ENCODE results near the gene GALNT9. TPM values are rescaled to one million over a fixed set of nuclear protein-coding genes. Genes with fewer than 3 reads are reported as not detected.

GALNT9 gene
- total and polyA plus RNA-seq, 2 donors (not counting 1 experiment from before 2014, with no cell fraction given), result 0.71 to 2.4 TPM

DNA sequence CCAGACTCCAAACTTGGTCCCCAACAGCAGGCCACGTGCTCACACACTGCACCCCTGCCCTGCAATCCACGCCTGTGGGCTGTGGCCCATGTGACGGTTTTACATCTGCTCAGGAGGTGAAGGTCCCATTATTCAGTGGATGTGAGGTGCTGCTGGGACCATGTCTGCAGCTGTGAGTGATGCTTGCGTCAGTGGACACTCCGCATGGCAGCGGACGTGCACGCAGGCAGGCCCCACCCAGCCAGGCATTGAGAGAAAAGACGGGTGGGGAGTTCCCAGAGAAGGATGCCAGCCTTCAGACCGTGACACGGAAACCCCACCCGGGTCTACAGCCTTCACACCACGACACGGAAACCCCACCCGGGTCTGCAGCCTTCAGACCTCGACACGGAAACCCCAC is 117.6 kb downstream of the GALNT9 start:
- H3K36me3 ChIP-seq (replicated peaks in 1 of 2; ENCODE audit: control extremely low read depth in 1 of 2, control insufficient read depth in 1 of 2, extremely low read depth in 1 of 2, insufficient read depth in 2 of 2, low read length in 1 of 2), result no peaks in the 10 kb centered on the region
- peaks cover 0 to 7% of the 10 kb centered on the region in 2 donors for H3K4me1 ChIP-seq (ENCODE audit: control insufficient read depth in 2 of 2, insufficient read depth in 2 of 2, low read length in 2 of 2)
- peaks cover 0 to 39% (median 0%) of the 10 kb centered on the region in 3 donors for H3K9me3 ChIP-seq (ENCODE audit: control extremely low read depth in 1 of 3, control insufficient read depth in 2 of 3, insufficient read depth in 1 of 3, low read length in 2 of 3)
- H3K4me2 ChIP-seq (replicated peaks; ENCODE audit: low read depth, low read length, poor library complexity, severe bottlenecking), result no peak overlapping the region
- POLR2A ChIA-PET, result no interaction called here
- H4K20me1 ChIP-seq (ENCODE audit: control insufficient read depth, insufficient read depth, low read length, poor library complexity, severe bottlenecking), result no peaks in the 10 kb centered on the region
- H3K79me2 ChIP-seq (ENCODE audit: control insufficient read depth, insufficient read depth, low read length), result no peaks in the 10 kb centered on the region
- H3K4me3 ChIP-seq (ENCODE audit: control extremely low read depth in 1 of 5, extremely low read depth in 1 of 5, insufficient read depth in 1 of 5, low read depth in 2 of 5, low read length in 4 of 5), result no peak overlapping the region
- DNase-seq (peak; percentile 49), ATAC-seq (ENCODE audit: low read depth) (no peak)
- peaks cover 4% of the 10 kb centered on the region for H3K27me3 Mint-ChIP-seq
- H3K9ac ChIP-seq (ENCODE audit: low read length), result no peak overlapping the region
- TF ChIP-seq EZH2 (IDR thresholded peaks at IDR 0.05; ENCODE audit: borderline replicate concordance, insufficient read depth, low read depth, low read length, poor library complexity, severe bottlenecking), result no peak
- no peak overlapping the region for H2AFZ ChIP-seq (ENCODE audit: insufficient read depth, low read depth, low read length, poor library complexity, severe bottlenecking)
- no peak overlapping the region for H3K4me3 Mint-ChIP-seq
- peaks cover 0 to 2% (median 0%) of the 10 kb centered on the region in 4 experiments for H3K27me3 ChIP-seq (replicated peaks in 1 of 4; ENCODE audit: control extremely low read depth in 1 of 4, control insufficient read depth in 3 of 4, insufficient read depth in 4 of 4, low read length in 3 of 4)
- peaks cover 7% of the 10 kb centered on the region for H3K4me1 Mint-ChIP-seq
- H3K9me3 Mint-ChIP-seq (ENCODE audit: insufficient read depth), result peaks cover 3% of the 10 kb centered on the region
- intact Hi-C loops (cut with micrococcal nuclease), result no loop called here
- peak overlapping the region in 1 of 2 donors; percentile 77 for H3K27ac ChIP-seq (ENCODE audit: low read length in 2 of 2)
- H3K27ac Mint-ChIP-seq, result no peak overlapping the region
- CTCF ChIA-PET, result no interaction called here
- 95% methylated on average over 8 of the region's 17 CpGs for WGBS (ENCODE audit: insufficient coverage)

- TF ChIP-seq EZH2 (IDR thresholded peaks at IDR 0.05; ENCODE audit: borderline replicate concordance, insufficient read depth, low read depth, low read length, poor library complexity, severe bottlenecking) (no peak), CTCF (IDR thresholded peaks at IDR 0.05) (no peak)
- H3K27me3 ChIP-seq (replicated peaks in 1 of 4; ENCODE audit: control extremely low read depth in 1 of 4, control insufficient read depth in 3 of 4, insufficient read depth in 4 of 4, low read length in 3 of 4), result peaks cover 0 to 6% (median 1%) of the 10 kb centered on the region in 4 experiments
- Mint-ChIP-seq H3K27ac (no peak overlapping the region), H3K4me3 (no peak overlapping the region), H3K27me3 (peaks cover 4% of the 10 kb centered on the region), H3K9me3 (ENCODE audit: insufficient read depth) (peaks cover 3% of the 10 kb centered on the region), H3K4me1 (peaks cover 7% of the 10 kb centered on the region)
- H3K4me1 ChIP-seq (ENCODE audit: control insufficient read depth in 2 of 2, insufficient read depth in 2 of 2, low read length in 2 of 2), result peaks cover 0 to 7% of the 10 kb centered on the region in 2 donors
- no peaks in the 10 kb centered on the region for H4K20me1 ChIP-seq (ENCODE audit: control insufficient read depth, insufficient read depth, low read length, poor library complexity, severe bottlenecking)
- no peak overlapping the region for H3K4me3 ChIP-seq (ENCODE audit: control extremely low read depth in 1 of 5, extremely low read depth in 1 of 5, insufficient read depth in 1 of 5, low read depth in 2 of 5, low read length in 4 of 5)
- no peak overlapping the region for H3K9ac ChIP-seq (ENCODE audit: low read length)
- H2AFZ ChIP-seq (ENCODE audit: insufficient read depth, low read depth, low read length, poor library complexity, severe bottlenecking), result no peak overlapping the region
- H3K27ac ChIP-seq (ENCODE audit: low read length in 2 of 2), result peak overlapping the region in 1 of 2 donors; percentile 77
- POLR2A ChIA-PET, result no interaction called here
- no peak for DNase-seq
- H3K9me3 ChIP-seq (ENCODE audit: control extremely low read depth in 1 of 3, control insufficient read depth in 2 of 3, insufficient read depth in 1 of 3, low read length in 2 of 3), result peaks cover 0 to 39% (median 0%) of the 10 kb centered on the region in 3 donors
- no peak for ATAC-seq (ENCODE audit: low read depth)
- CTCF ChIA-PET, result no interaction called here
- intact Hi-C loops (cut with micrococcal nuclease), result no loop called here
- H3K4me2 ChIP-seq (replicated peaks; ENCODE audit: low read depth, low read length, poor library complexity, severe bottlenecking), result no peak overlapping the region
- no peaks in the 10 kb centered on the region for H3K36me3 ChIP-seq (replicated peaks in 1 of 2; ENCODE audit: control extremely low read depth in 1 of 2, control insufficient read depth in 1 of 2, extremely low read depth in 1 of 2, insufficient read depth in 2 of 2, low read length in 1 of 2)
- 93% methylated on average over 17 of the region's 18 CpGs for WGBS (ENCODE audit: insufficient coverage)
- H3K79me2 ChIP-seq (ENCODE audit: control insufficient read depth, insufficient read depth, low read length), result no peaks in the 10 kb centered on the region
Measured at GRCh38 chr12:132211326-132211725, 118.1 kb downstream of the GALNT9 start.

All from B cell (primary cell).